B cell (primary cell): ENCODE measurements around the gene GPR176. TPM values are rescaled to one million over a fixed set of nuclear protein-coding genes. Genes with fewer than 3 reads are reported as not detected.

Source experiments
- ATAC-seq: fragments of 200-7000 bp; cut with Tn5 transposase; one replicate; pipeline ENCODE4 v1.10.0; 2021; ENCODE audit warnings: low read depth, mild to moderate bottlenecking, moderate number of reproducible peaks, moderate library complexity
- CTCF ChIA-PET: fragments of 350-600 bp; sonication (Branson Sonifier 250); formaldehyde crosslinking; loops from one replicate; lab custom pipeline; 2021; ENCODE audit warnings: antibody characterized with exemption, inconsistent platforms; lab: Charles Lee
- POLR2A ChIA-PET: fragments of 350-600 bp; sonication (Branson Sonifier 250); formaldehyde crosslinking; loops from one replicate; lab custom pipeline; 2021; ENCODE audit warnings: antibody characterized with exemption; lab: Charles Lee
- DNase-seq: peaks from one replicate; pipeline ENCODE4 v3.0.0; 2013
- H2AFZ ChIP-seq: 2 replicates; pipeline ENCODE4 v1.6.1; 2012; ENCODE audit warnings: mild to moderate bottlenecking, low read depth, low read length; ENCODE audit not compliant: insufficient read depth, poor library complexity, severe bottlenecking
- H3K27ac ChIP-seq, 2 donors: 1 replicate in 1 of 2; 2 replicates in 1 of 2; pipeline ENCODE4 v1.5.1; 2012 to 2013; ENCODE audit warnings: low read length in 2 of 2, mild to moderate bottlenecking in 2 of 2, moderate library complexity in 1 of 2
- H3K27me3 ChIP-seq, 4 experiments: fragments of 200-600 bp in 1 of 4; sonication (generic) in 1 of 4; replicated peaks in 1 of 4; 1 replicate in 2 of 4; 2 replicates in 2 of 4; pipeline versions ENCODE4 v1.6.1 to v1.7.0; 2013 to 2016; ENCODE audit warnings: low read length in 3 of 4, mild to moderate bottlenecking in 2 of 4, mixed read lengths in 1 of 4, moderate library complexity in 1 of 4; ENCODE audit not compliant: insufficient read depth in 4 of 4, control insufficient read depth in 3 of 4; ENCODE audit errors: control extremely low read depth in 1 of 4
- H3K36me3 ChIP-seq, 2 experiments: replicated peaks in 1 of 2; 1 replicate in 1 of 2; 2 replicates in 1 of 2; pipeline versions ENCODE4 v1.6.1 to v1.7.1; 2013; ENCODE audit warnings: low read length in 1 of 2; ENCODE audit not compliant: insufficient read depth in 2 of 2, control insufficient read depth in 1 of 2; ENCODE audit errors: control extremely low read depth in 1 of 2, extremely low read depth in 1 of 2
- H3K4me1 ChIP-seq, 2 donors: fragments of 200-600 bp in 1 of 2; sonication (generic) in 1 of 2; 1 replicate in 1 of 2; 2 replicates in 1 of 2; pipeline versions ENCODE4 v1.5.1 to v1.6.1; 2013 to 2017; ENCODE audit warnings: low read length in 2 of 2; ENCODE audit not compliant: control insufficient read depth in 2 of 2, insufficient read depth in 2 of 2
- H3K4me2 ChIP-seq: replicated peaks from 2 replicates; pipeline ENCODE3; 2012; ENCODE audit warnings: mild to moderate bottlenecking, low read depth, low read length; ENCODE audit not compliant: poor library complexity, severe bottlenecking
- H3K4me3 ChIP-seq, 5 experiments: fragments of 200-600 bp in 1 of 5; sonication (generic) in 1 of 5; 1 replicate in 3 of 5; 2 replicates in 2 of 5; pipeline versions ENCODE4 v1.5.1 to v1.7.0; 2011 to 2016; ENCODE audit warnings: low read length in 4 of 5, mild to moderate bottlenecking in 4 of 5, low read depth in 2 of 5, control low read depth in 1 of 5, moderate library complexity in 1 of 5; ENCODE audit not compliant: insufficient read depth in 1 of 5; ENCODE audit errors: control extremely low read depth in 1 of 5, extremely low read depth in 1 of 5
- H3K79me2 ChIP-seq: fragments of 200-600 bp; sonication (generic); one replicate; pipeline ENCODE4 v1.6.0; 2016; ENCODE audit warnings: low read length; ENCODE audit not compliant: control insufficient read depth, insufficient read depth
- H3K9ac ChIP-seq: fragments of 200-600 bp; sonication (generic); 2 replicates; pipeline ENCODE4 v1.6.1; 2017; ENCODE audit warnings: mild to moderate bottlenecking, low read length, moderate library complexity
- H3K9me3 ChIP-seq, 3 donors: one replicate each; pipeline versions ENCODE4 v1.6.1 to v1.7.1; 2013; ENCODE audit warnings: low read length in 2 of 3; ENCODE audit not compliant: control insufficient read depth in 2 of 3, insufficient read depth in 1 of 3; ENCODE audit errors: control extremely low read depth in 1 of 3
- H4K20me1 ChIP-seq: 2 replicates; pipeline ENCODE4 v1.6.0; 2012; ENCODE audit warnings: mild to moderate bottlenecking, low read length; ENCODE audit not compliant: insufficient read depth, control insufficient read depth, poor library complexity, severe bottlenecking
- H3K27ac Mint-ChIP-seq: one replicate; pipeline ENCODE4 v1.8.0; 2021; ENCODE audit warnings: mixed read lengths
- H3K27me3 Mint-ChIP-seq: one replicate; pipeline ENCODE4 v1.8.0; 2021; ENCODE audit warnings: mixed read lengths
- H3K4me1 Mint-ChIP-seq: one replicate; pipeline ENCODE4 v1.8.0; 2021; ENCODE audit warnings: mixed read lengths
- H3K4me3 Mint-ChIP-seq: one replicate; pipeline ENCODE4 v1.8.0; 2021; ENCODE audit warnings: mixed read lengths
- H3K9me3 Mint-ChIP-seq: one replicate; pipeline ENCODE4 v1.8.0; 2022; ENCODE audit warnings: mixed read lengths; ENCODE audit not compliant: insufficient read depth
- EZH2 ChIP-seq: IDR thresholded peaks from 2 replicates; pipeline ENCODE4 v1.6.1; 2012; ENCODE audit warnings: borderline replicate concordance, low read depth, mild to moderate bottlenecking, moderate library complexity, low read length; ENCODE audit not compliant: insufficient read depth, poor library complexity, severe bottlenecking
- WGBS: methylation state at CpG from one replicate; pipeline ENCODE4 v1.1.5; 2013; ENCODE audit warnings: missing lambda C conversion rate; ENCODE audit not compliant: insufficient coverage; 5-methylcytosine and 5-hydroxymethylcytosine counted together
- intact Hi-C: fragments of 100-400 bp; cut with micrococcal nuclease; formaldehyde crosslinking; loops from one replicate; pipeline ENCODE4 v1.10.0; 2022
- polyA plus RNA-seq: library from polyadenylated mRNA; depleted of rRNA; stranded (reverse); fragments of >200 nt; gene quantifications from 2 replicates; pipeline ENCODE4 v1.2.3, GENCODE V29; 2012
- total RNA-seq, 2 donors: library from RNA; stranded (reverse); fragments of 120-200 nt in 1 of 2; gene quantifications; 1 replicate in 1 of 2; 2 replicates in 1 of 2; pipeline versions ENCODE4 v1.2.3 to v1.2.4, GENCODE V29; 2013 to 2022
- TF ChIP-seq, protein P1 (sequence below): fragments of 200-600 bp; IDR thresholded peaks from one replicate; pipeline ENCODE4 v1.8.0; 2022; ENCODE audit warnings: antibody characterized with exemption, mild to moderate bottlenecking

The GPR176 gene
- total and polyA plus RNA-seq, 2 donors (not counting 1 experiment from before 2014, with no cell fraction given), result 0.07 to 0.30 TPM

DNA sequence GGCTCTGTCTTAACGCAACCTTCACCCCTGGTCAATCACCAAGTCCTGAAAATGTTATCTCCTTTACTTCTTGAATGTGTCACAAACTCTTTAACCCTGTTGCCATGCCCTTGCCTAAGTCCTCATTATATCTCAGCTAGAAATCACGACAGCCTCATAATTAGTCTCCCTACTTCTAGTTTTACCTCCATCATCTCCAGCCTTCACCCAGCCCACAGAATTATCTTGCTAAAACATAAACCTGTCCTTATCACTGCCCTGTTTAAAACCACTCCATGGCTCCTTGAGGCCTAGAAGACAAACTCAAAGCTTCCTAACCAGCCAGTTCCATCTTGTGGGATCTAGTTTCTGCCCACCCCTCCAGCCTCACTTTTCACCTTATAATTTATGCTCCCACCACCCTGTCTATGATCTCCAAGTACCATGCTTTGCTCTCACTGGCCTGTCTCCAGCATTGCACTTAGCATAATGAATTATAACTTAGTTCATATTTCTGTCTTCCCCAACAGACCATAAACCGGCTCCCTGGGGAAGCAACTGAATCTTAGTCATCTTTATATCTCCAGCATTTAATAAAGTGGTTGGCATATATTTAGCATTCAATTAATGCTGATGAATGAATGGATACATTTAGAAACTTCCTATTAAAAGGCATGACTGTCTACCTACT is 39.2 kb downstream of the GPR176 start:
- POLR2A ChIA-PET, result no interaction called here
- Mint-ChIP-seq H3K27me3 (peaks cover 7% of the 10 kb centered on the region), H3K9me3 (no peaks in the 10 kb centered on the region), H3K4me3 (no peak overlapping the region), H3K4me1 (no peaks in the 10 kb centered on the region), H3K27ac (no peak overlapping the region)
- CTCF ChIA-PET, result no interaction called here
- DNase-seq (no peak), ATAC-seq (no peak)
- no peaks in the 10 kb centered on the region for H3K79me2 ChIP-seq
- H3K36me3 ChIP-seq, result no peaks in the 10 kb centered on the region
- TF ChIP-seq EZH2, result no peak
- TF ChIP-seq, protein P1, sequence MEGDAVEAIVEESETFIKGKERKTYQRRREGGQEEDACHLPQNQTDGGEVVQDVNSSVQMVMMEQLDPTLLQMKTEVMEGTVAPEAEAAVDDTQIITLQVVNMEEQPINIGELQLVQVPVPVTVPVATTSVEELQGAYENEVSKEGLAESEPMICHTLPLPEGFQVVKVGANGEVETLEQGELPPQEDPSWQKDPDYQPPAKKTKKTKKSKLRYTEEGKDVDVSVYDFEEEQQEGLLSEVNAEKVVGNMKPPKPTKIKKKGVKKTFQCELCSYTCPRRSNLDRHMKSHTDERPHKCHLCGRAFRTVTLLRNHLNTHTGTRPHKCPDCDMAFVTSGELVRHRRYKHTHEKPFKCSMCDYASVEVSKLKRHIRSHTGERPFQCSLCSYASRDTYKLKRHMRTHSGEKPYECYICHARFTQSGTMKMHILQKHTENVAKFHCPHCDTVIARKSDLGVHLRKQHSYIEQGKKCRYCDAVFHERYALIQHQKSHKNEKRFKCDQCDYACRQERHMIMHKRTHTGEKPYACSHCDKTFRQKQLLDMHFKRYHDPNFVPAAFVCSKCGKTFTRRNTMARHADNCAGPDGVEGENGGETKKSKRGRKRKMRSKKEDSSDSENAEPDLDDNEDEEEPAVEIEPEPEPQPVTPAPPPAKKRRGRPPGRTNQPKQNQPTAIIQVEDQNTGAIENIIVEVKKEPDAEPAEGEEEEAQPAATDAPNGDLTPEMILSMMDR, result no peak
- H3K27ac ChIP-seq, result no peak overlapping the region
- H3K4me2 ChIP-seq, result no peak overlapping the region
- no peak overlapping the region for H2AFZ ChIP-seq
- no peaks in the 10 kb centered on the region for H4K20me1 ChIP-seq
- intact Hi-C loops, result no loop called here
- H3K4me3 ChIP-seq, result no peak overlapping the region
- peaks cover 0 to 7% (median 1%) of the 10 kb centered on the region in 4 experiments for H3K27me3 ChIP-seq
- WGBS, result 100% methylated on average over 2 of the region's 3 CpGs
- no peaks in the 10 kb centered on the region for H3K9me3 ChIP-seq
- H3K4me1 ChIP-seq, result no peaks in the 10 kb centered on the region
- no peak overlapping the region for H3K9ac ChIP-seq

DNA sequence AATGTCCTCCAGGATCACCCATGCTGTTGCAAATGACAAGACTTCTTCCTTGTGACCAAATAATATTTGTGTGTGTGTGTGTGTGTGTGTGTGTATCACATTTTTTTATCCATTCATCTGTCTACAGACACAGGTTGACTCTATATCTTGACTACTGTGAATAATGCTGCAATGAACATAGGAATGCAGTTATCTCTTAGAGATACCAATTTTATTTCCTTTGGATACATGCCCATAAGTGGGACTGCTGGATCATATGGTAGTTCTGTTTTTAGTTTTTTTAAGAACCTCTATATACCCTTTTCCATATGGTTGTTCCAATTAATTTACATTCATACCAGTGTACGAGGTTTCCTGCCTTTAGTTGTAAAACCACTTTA is 41.7 kb downstream of the GPR176 start:
- H3K36me3 ChIP-seq, result no peaks in the 10 kb centered on the region
- H3K4me3 Mint-ChIP-seq, result no peak overlapping the region
- H3K27me3 Mint-ChIP-seq, result peaks cover 7% of the 10 kb centered on the region
- POLR2A ChIA-PET, result no interaction called here
- CTCF ChIA-PET, result no interaction called here
- DNase-seq (no peak), ATAC-seq (no peak)
- H2AFZ ChIP-seq, result no peak overlapping the region
- no peaks in the 10 kb centered on the region for H3K9me3 ChIP-seq
- H3K4me3 ChIP-seq, result no peak overlapping the region
- no peak for TF ChIP-seq EZH2
- TF ChIP-seq, protein P1, result no peak
- H3K27me3 ChIP-seq, result peaks cover 0 to 5% (median 0%) of the 10 kb centered on the region in 4 experiments
- no peaks in the 10 kb centered on the region for H3K79me2 ChIP-seq
- H3K27ac Mint-ChIP-seq, result no peak overlapping the region
- H3K4me1 ChIP-seq, result no peaks in the 10 kb centered on the region
- H3K27ac ChIP-seq, result no peak overlapping the region
- intact Hi-C loops, result no loop called here
- no CpG with 5 or more reads among the region's 1 CpG for WGBS
- no peaks in the 10 kb centered on the region for H3K9me3 Mint-ChIP-seq
- H3K4me2 ChIP-seq, result no peak overlapping the region
- H4K20me1 ChIP-seq, result no peaks in the 10 kb centered on the region
- no peak overlapping the region for H3K9ac ChIP-seq
- no peaks in the 10 kb centered on the region for H3K4me1 Mint-ChIP-seq
